ENCODE measurements around the gene SCP2. TPM values are rescaled to one million over a fixed set of nuclear protein-coding genes. Genes with fewer than 3 reads are reported as not detected.

The SCP2 gene
- total and polyA plus RNA-seq, 9 donors = 58.4 to 161 (median 105) TPM

- Histone ChIP-seq H3K27me3 (no peaks in the 10 kb centered on the region), H3K27ac (no peak overlapping the region), H3K9me3 (no peaks in the 10 kb centered on the region), H3K4me1 (ENCODE audit: insufficient read depth) (peaks cover 4% of the 10 kb centered on the region), H3K4me3 (no peak overlapping the region), H3K36me3 (no peaks in the 10 kb centered on the region)
- intact Hi-C loops (cut with DNase I) = no loop called here
- TF ChIP-seq EP300 (IDR thresholded peaks at IDR 0.05) = no peak
- no peak for TF ChIP-seq POLR2A (IDR thresholded peaks at IDR 0.05)
- TF ChIP-seq CTCF (IDR thresholded peaks at IDR 0.05) = no peak
- WGBS, 3 donors = 83 to 91% (median 85%) methylated on average over 30 to 37 of the region's 37 CpGs
- DNase-seq = no peak
These were observed 163.4 kb downstream of the SCP2 start for GRCh38 chr1:53090227-53091147.

- no peak overlapping the region for H3K27ac ChIP-seq
- DNase-seq = no peak
- H3K4me1 ChIP-seq (ENCODE audit: insufficient read depth) = peaks cover 4% of the 10 kb centered on the region
- no peaks in the 10 kb centered on the region for H3K27me3 ChIP-seq
- TF ChIP-seq EP300 (IDR thresholded peaks at IDR 0.05) (no peak), CTCF (IDR thresholded peaks at IDR 0.05) (no peak), POLR2A (IDR thresholded peaks at IDR 0.05) (no peak)
- intact Hi-C loops (cut with DNase I) = no loop called here
- H3K4me3 ChIP-seq = no peak overlapping the region
- no peaks in the 10 kb centered on the region for H3K36me3 ChIP-seq
- no peaks in the 10 kb centered on the region for H3K9me3 ChIP-seq
- 84 to 89% (median 87%) methylated on average over 24 to 26 of the region's 26 CpGs for WGBS, 3 donors
These were observed 165.0 kb downstream of the SCP2 start for GRCh38 chr1:53091841-53092645.

DNA sequence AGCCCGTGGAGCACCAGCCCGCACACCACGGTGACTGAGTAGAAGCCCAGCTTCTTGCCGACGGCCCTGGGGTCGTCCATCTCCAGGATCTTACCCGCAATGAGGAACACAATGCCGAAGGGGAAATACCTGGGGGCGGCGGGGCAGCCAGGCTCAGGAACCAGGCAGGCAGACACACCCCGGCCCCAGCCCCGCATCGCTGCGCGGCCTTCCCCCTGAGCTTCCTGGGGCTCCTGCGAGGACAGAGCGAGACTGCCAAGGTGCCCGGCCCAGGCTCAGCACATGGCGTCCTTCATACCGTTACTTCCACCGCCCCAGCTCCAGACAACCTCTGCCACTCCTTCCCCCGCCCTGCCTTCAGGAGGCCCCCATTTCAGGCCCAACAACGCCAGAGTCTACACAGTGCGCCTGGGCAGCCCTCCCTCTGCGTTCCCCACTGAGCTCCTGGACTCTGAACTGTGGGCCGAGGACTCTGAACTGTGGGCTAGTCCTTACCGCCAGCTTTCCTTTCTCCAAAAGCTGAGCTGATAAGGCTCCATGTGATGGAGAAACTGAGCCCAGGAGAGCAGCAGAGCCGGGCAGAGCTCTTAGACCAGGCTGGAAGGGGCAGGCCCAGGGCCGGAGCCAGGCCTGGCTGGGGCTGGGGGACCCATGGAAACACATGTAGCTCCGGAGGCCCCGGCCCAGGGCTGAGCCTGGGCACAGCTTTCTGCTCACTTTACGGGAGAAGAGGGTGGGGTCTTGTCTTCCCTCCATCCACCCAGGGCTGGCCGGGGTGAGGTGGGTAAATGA is 165.8 kb downstream of the SCP2 start:
- intact Hi-C loops (cut with DNase I) = no loop called here
- no peak overlapping the region for H3K27ac ChIP-seq
- no peaks in the 10 kb centered on the region for H3K9me3 ChIP-seq
- DNase-seq = no peak
- no peak overlapping the region for H3K4me3 ChIP-seq
- H3K27me3 ChIP-seq = no peaks in the 10 kb centered on the region
- TF ChIP-seq POLR2A (IDR thresholded peaks at IDR 0.05) = no peak
- no peak for TF ChIP-seq EP300 (IDR thresholded peaks at IDR 0.05)
- TF ChIP-seq CTCF (IDR thresholded peaks at IDR 0.05) = no peak
- 89 to 90% (median 90%) methylated on average over 33 of the region's 33 CpGs for WGBS, 3 donors
- no peaks in the 10 kb centered on the region for H3K36me3 ChIP-seq
- H3K4me1 ChIP-seq (ENCODE audit: insufficient read depth) = peaks cover 4% of the 10 kb centered on the region

DNA sequence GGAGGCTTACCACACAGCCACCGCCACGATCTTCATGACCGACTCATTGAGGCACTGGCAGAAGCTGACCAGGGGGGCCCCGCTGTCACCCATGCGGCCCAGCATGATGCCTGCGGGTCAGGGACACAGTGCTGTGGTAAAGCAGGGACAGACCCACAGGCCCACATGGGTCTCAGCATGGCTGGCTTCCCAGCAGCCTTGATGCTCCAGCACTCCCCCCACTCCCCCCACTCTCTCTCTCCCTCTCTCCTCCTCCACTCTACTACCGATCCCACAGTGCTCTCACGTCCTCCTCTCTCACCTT is 166.3 kb downstream of the SCP2 start:
- TF ChIP-seq CTCF (IDR thresholded peaks at IDR 0.05) (no peak), POLR2A (IDR thresholded peaks at IDR 0.05) (no peak), EP300 (IDR thresholded peaks at IDR 0.05) (no peak)
- 85 to 89% (median 89%) methylated on average over 8 of the region's 8 CpGs for WGBS, 3 donors
- Histone ChIP-seq H3K27ac (no peak overlapping the region), H3K9me3 (no peaks in the 10 kb centered on the region), H3K4me1 (ENCODE audit: insufficient read depth) (peaks cover 4% of the 10 kb centered on the region), H3K36me3 (no peaks in the 10 kb centered on the region), H3K4me3 (no peak overlapping the region), H3K27me3 (no peaks in the 10 kb centered on the region)
- no peak for DNase-seq
- intact Hi-C loops (cut with DNase I) = no loop called here
